K562 (cell line): Measurements from ENCODE around the gene PIGT. TPM values are rescaled to one million over a fixed set of nuclear protein-coding genes. Genes with fewer than 3 reads are reported as not detected.

ENCODE experiments used
- ATAC-seq: fragments of 200-7000 bp; cut with Tn5 transposase; 3 replicates; pipeline ENCODE4 v1.9.1; 2020; ENCODE audit warnings: moderate library complexity
- BruUV-seq: library from RNA; stranded (reverse); fragments of 400-500 nt; replicated peaks from 2 replicates; lab custom pipeline; 2021; lab: Mats Ljungman, UMichigan
- CTCF ChIA-PET: fragments of 300-600 bp; formaldehyde crosslinking; extraction: SDS; loops from one replicate; lab custom pipeline; 2021; ENCODE audit warnings: low intra/inter-chr PET ratio; lab: Yijun Ruan, JAX
- POLR2A ChIA-PET: fragments of 300-600, 350-650 bp; sonication (Branson Sonifier 250); formaldehyde crosslinking; extraction: SDS; loops from one replicate; lab custom pipeline; 2021; ENCODE audit warnings: antibody characterized with exemption, inconsistent platforms; lab: Yijun Ruan, JAX
- DNase-seq, 4 experiments: peaks; one replicate each; pipeline versions ENCODE4 v3.0.0 to v3.0.0-alpha.2; 2011 to 2018; ENCODE audit warnings: low spot score in 3 of 4, mixed read lengths in 3 of 4; ENCODE audit errors: extremely low read depth in 1 of 4
- FAIRE-seq: peaks from 2 replicates; lab custom pipeline; 2011; peaks lifted over from hg19 to GRCh38; lab: Jason Lieb, UNC
- H2AFZ ChIP-seq: 2 replicates; pipeline ENCODE4 v1.6.0; 2011; ENCODE audit warnings: low read depth, low read length, control low read depth, inconsistent platforms
- H3K27ac ChIP-seq: fragments of 200-600 bp; 3 replicates; pipeline ENCODE4 v1.8.0; 2011; ENCODE audit warnings: low read depth, mild to moderate bottlenecking, control low read depth, inconsistent platforms, low read length, moderate library complexity, mixed read lengths; ENCODE audit errors: extremely low read depth
- H3K27me3 ChIP-seq, 2 experiments: fragments of 300-600 bp in 1 of 2; 2 replicates in 1 of 2; 3 replicates in 1 of 2; pipeline versions ENCODE4 v1.6.0 to v1.8.0; 2011; ENCODE audit warnings: inconsistent platforms in 2 of 2, low read length in 2 of 2, mild to moderate bottlenecking in 1 of 2, mixed read lengths in 1 of 2, moderate library complexity in 1 of 2; ENCODE audit not compliant: control insufficient read depth in 2 of 2, insufficient read depth in 2 of 2
- H3K36me3 ChIP-seq: fragments of 300-600 bp; 3 replicates; pipeline ENCODE4 v1.8.0; 2011; ENCODE audit warnings: mild to moderate bottlenecking, low read length, inconsistent platforms; ENCODE audit not compliant: control insufficient read depth, insufficient read depth
- H3K4me1 ChIP-seq, 2 experiments: fragments of 200-600 bp in 1 of 2; replicated peaks in 1 of 2; 2 replicates in 1 of 2; 3 replicates in 1 of 2; pipeline versions ENCODE4 v1.5.1 to v1.8.0; 2011; ENCODE audit warnings: inconsistent platforms in 2 of 2, low read length in 2 of 2, mild to moderate bottlenecking in 1 of 2, mixed read lengths in 1 of 2, moderate library complexity in 1 of 2; ENCODE audit not compliant: control insufficient read depth in 2 of 2, insufficient read depth in 2 of 2
- H3K4me2 ChIP-seq: 2 replicates; pipeline ENCODE4 v1.6.1; 2011; ENCODE audit warnings: low read length, control low read depth, inconsistent platforms, mixed read lengths; ENCODE audit not compliant: insufficient read depth
- H3K4me3 ChIP-seq: fragments of 200-600 bp; sonication (generic), shearing (Covaris generic); 2 replicates; pipeline ENCODE4 v1.5.1; 2016; ENCODE audit warnings: control low read depth, inconsistent platforms
- H3K79me2 ChIP-seq: fragments of 200-600 bp; 3 replicates; pipeline ENCODE4 v1.8.0; 2011; ENCODE audit warnings: low read length, inconsistent platforms; ENCODE audit not compliant: control insufficient read depth, insufficient read depth
- H3K9ac ChIP-seq, 2 experiments: 2 replicates each; pipeline versions ENCODE4 v1.6.0 to v1.6.1; 2011; ENCODE audit warnings: low read depth in 2 of 2, low read length in 2 of 2, control low read depth in 1 of 2, inconsistent platforms in 1 of 2, mild to moderate bottlenecking in 1 of 2, mixed read lengths in 1 of 2; ENCODE audit not compliant: insufficient read depth in 1 of 2
- H3K9me1 ChIP-seq: one replicate; pipeline ENCODE4 v1.6.0; 2011; ENCODE audit warnings: inconsistent platforms, mild to moderate bottlenecking, low read length, moderate library complexity; ENCODE audit not compliant: control insufficient read depth, insufficient read depth
- H3K9me3 ChIP-seq: replicated peaks from 2 replicates; pipeline ENCODE4 v1.5.1; 2011; ENCODE audit warnings: low read depth, low read length, inconsistent platforms; ENCODE audit not compliant: control insufficient read depth, insufficient read depth
- H4K20me1 ChIP-seq: replicated peaks from 2 replicates; pipeline ENCODE4 v1.6.1; 2011; ENCODE audit warnings: low read length, inconsistent platforms, mixed read lengths; ENCODE audit not compliant: control insufficient read depth, insufficient read depth
- ARID1B ChIP-seq: fragments of 450-650 bp; IDR thresholded peaks from 2 replicates; pipeline ENCODE4 v1.6.1; 2016; ENCODE audit warnings: antibody characterized with exemption, mild to moderate bottlenecking, inconsistent platforms
- CHD2 ChIP-seq: IDR thresholded peaks from 2 replicates; pipeline ENCODE4 v1.6.1; 2011; ENCODE audit warnings: low read depth, low read length
- E2F4 ChIP-seq: sonication (generic); formaldehyde crosslinking; IDR thresholded peaks from 2 replicates; pipeline ENCODE4 v1.8.0; 2022; ENCODE audit warnings: mild to moderate bottlenecking, low read depth, missing genetic modification reagents
- EHMT2 ChIP-seq: fragments of 450-650 bp; IDR thresholded peaks from 2 replicates; pipeline ENCODE4 v1.6.1; 2018; ENCODE audit warnings: antibody characterized with exemption
- FOXK1 ChIP-seq: sonication (generic); formaldehyde crosslinking; IDR thresholded peaks from 2 replicates; pipeline ENCODE4 v1.8.0; 2022; ENCODE audit warnings: missing genetic modification reagents, mild to moderate bottlenecking, borderline replicate concordance
- LARP7 ChIP-seq: fragments of 450-650 bp; IDR thresholded peaks from 2 replicates; pipeline ENCODE4 v1.6.1; 2016
- NR1H2 ChIP-seq: sonication (generic); formaldehyde crosslinking; IDR thresholded peaks from 2 replicates; pipeline ENCODE4 v1.4.0; 2020; ENCODE audit warnings: mild to moderate bottlenecking, missing genetic modification reagents
- SPI1 ChIP-seq: IDR thresholded peaks from 2 replicates; pipeline ENCODE4 v1.6.1; 2011; ENCODE audit warnings: low read depth, low read length, control low read depth, borderline replicate concordance
- TFAP4 ChIP-seq: sonication (generic); formaldehyde crosslinking; IDR thresholded peaks from 2 replicates; pipeline ENCODE4 v1.8.0; 2022; ENCODE audit warnings: missing genetic modification reagents, mild to moderate bottlenecking, moderate library complexity, borderline replicate concordance
- TRIM25 ChIP-seq: fragments of 450-650 bp; IDR thresholded peaks from 2 replicates; pipeline ENCODE4 v1.7.0; 2016; ENCODE audit warnings: borderline replicate concordance
- ZBTB34 ChIP-seq: fragments of 250-450 bp; sonication (Bioruptor Pico); IDR thresholded peaks from 2 replicates; pipeline ENCODE4 v1.8.0; 2021; ENCODE audit warnings: mild to moderate bottlenecking, moderate library complexity
- ZNF280B ChIP-seq: fragments of 250-450 bp; sonication (Bioruptor Pico); IDR thresholded peaks from 2 replicates; pipeline ENCODE4 v1.5.1; 2021; ENCODE audit warnings: mild to moderate bottlenecking
- ZNF3 ChIP-seq: fragments of 250-450 bp; sonication (Bioruptor Pico); IDR thresholded peaks from 2 replicates; pipeline ENCODE4 v1.5.0; 2021; ENCODE audit warnings: mild to moderate bottlenecking, moderate library complexity
- ZNF384 ChIP-seq: IDR thresholded peaks from 2 replicates; pipeline ENCODE4 v1.6.1; 2012; ENCODE audit warnings: low read depth, low read length, improper control_type of control experiment
- ZNF583 ChIP-seq: fragments of 250-450 bp; sonication (Bioruptor Pico); IDR thresholded peaks from 2 replicates; pipeline ENCODE4 v1.4.0; 2020
- WGBS: fragments of 100-300 bp; shearing (Covaris generic); methylation state at CpG from one replicate; pipeline ENCODE4 v1.1.6; 2016; ENCODE audit warnings: low coverage, mixed read lengths; ENCODE audit not compliant: insufficient coverage; ENCODE audit errors: missing lambda C conversion rate; 5-methylcytosine and 5-hydroxymethylcytosine counted together
- in situ Hi-C: fragments of 300-500 bp; cut with MboI; formaldehyde crosslinking; loops from 4 replicates; pipeline ENCODE4 v1.15.0; 2018; ENCODE audit warnings: inconsistent platforms, mixed read lengths
- intact Hi-C: fragments of 100-400 bp; cut with micrococcal nuclease; formaldehyde crosslinking; loops from 2 replicates; pipeline ENCODE4 v1.14.2; 2022
- polyA plus RNA-seq, 8 experiments: library from polyadenylated mRNA; depleted of rRNA in 4 of 8; stranded (reverse) in 5 of 8; unstranded in 3 of 8; fragments of >200 nt; fragmentation: Nextera tagmentation in 2 of 8; fragmentation: Illumina TruSeq in 1 of 8; extraction: Ambion mirVana in 2 of 8; extraction: Trizol in 1 of 8; gene quantifications; 2 replicates each; pipeline versions ENCODE4 v1.2.1 to v1.2.3, GENCODE V29; 2011 to 2014; ENCODE audit warnings: inconsistent platforms in 1 of 8, missing spikeins in 1 of 8
- total RNA-seq, 7 experiments: library from RNA; depleted of rRNA in 6 of 7; stranded (reverse); fragments of >200 nt in 6 of 7; fragmentation: Illumina TruSeq in 2 of 7; extraction: Trizol in 2 of 7; gene quantifications; 2 replicates each; pipeline versions ENCODE4 v1.2.1 to v1.2.3, GENCODE V29; 2011 to 2021; ENCODE audit warnings: low replicate concordance in 1 of 7

The PIGT gene
- total and polyA plus RNA-seq, 9 of the 15 experiments (the other 6 are each of a cell fraction or from before 2014, with no cell fraction given), result 14.6 to 108 (median 46.9) TPM

- no peak overlapping the region for H3K9ac ChIP-seq
- ChIA-PET POLR2A (interaction anchor here (1.2 to 1.7 kb wide), 2 partner anchors 9 to 36 kb away, joined by 3 to 4 read pairs; no protein-coding TSS in a partner anchor), CTCF (no interaction called here)
- H3K9me1 ChIP-seq, result no peaks in the 10 kb centered on the region
- no peak overlapping the region for H3K27ac ChIP-seq
- peaks cover 23 to 25% of the 10 kb centered on the region in 2 experiments; a peak in 4 of 5 replicates for H3K4me1 ChIP-seq
- BruUV-seq, result no TSS peak
- no peaks in the 10 kb centered on the region; a peak in 1 of 5 replicates for H3K27me3 ChIP-seq
- intact Hi-C loops, result no loop called here
- peaks cover 19% of the 10 kb centered on the region for H3K36me3 ChIP-seq
- no peaks in the 10 kb centered on the region for H3K9me3 ChIP-seq
- no peak overlapping the region for H3K4me2 ChIP-seq
- no peak overlapping the region for H3K4me3 ChIP-seq
- no peak for FAIRE-seq
- no peak for DNase-seq
- in situ Hi-C loops, result no loop called here
- H4K20me1 ChIP-seq, result no peaks in the 10 kb centered on the region
- 86% methylated on average over 5 of the region's 7 CpGs for WGBS
- H3K79me2 ChIP-seq, result peaks cover 17% of the 10 kb centered on the region; the same call in 2 of the 3 replicates
- ATAC-seq, result no peak
- H2AFZ ChIP-seq, result no peak overlapping the region
- TF ChIP-seq CHD2 (no peak), LARP7 (no peak), NR1H2 (CRISPR knock-in tag) (no peak), SPI1 (no peak), ZNF583 (CRISPR knock-in tag) (no peak), ARID1B (no peak), E2F4 (CRISPR knock-in tag) (no peak), FOXK1 (CRISPR knock-in tag) (no peak), ZNF280B (CRISPR knock-in tag) (no peak), TFAP4 (CRISPR knock-in tag) (no peak), TRIM25 (no peak), ZNF384 (no peak), ZBTB34 (no peak), EHMT2 (no peak), ZNF3 (CRISPR knock-in tag) (no peak)
Measured at GRCh38 chr20:45409521-45410272, 6.2 kb upstream of the PIGT start.
